Activated CD8-positive, alpha-beta memory T cell treated with anti-CD3 and anti-CD28 coated beads, Interleukin-2, amount 50 U/mL, for 1 hour (primary cell): ENCODE results near the gene GYS2.

ENCODE experiments used
- DNase-seq: peaks from one replicate; pipeline ENCODE4 v3.0.0-alpha.2; 2020; ENCODE audit errors: extremely low read depth

The GYS2 gene

GRCh38 chr12:21502872-21503271, 101.8 kb downstream of the GYS2 start:
- no peak for DNase-seq

DNA sequence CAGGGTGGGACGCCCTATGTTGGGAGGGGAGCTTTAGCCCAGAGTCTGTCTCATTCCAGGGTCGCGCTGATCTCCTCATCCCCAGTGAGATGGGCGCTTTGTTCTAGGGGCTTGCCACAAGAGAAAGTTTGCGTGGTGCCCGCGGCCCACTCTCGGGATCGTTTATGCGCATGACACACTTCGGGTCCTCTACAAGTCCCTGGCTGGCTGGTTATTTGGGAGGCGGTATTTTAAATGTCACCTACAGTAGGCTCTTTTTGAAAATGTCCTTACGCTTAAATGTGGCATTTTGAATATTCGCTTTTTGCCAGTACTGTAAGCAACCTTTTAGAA, 102.5 kb downstream of the GYS2 start:
- DNase-seq: peak; percentile 5

DNA sequence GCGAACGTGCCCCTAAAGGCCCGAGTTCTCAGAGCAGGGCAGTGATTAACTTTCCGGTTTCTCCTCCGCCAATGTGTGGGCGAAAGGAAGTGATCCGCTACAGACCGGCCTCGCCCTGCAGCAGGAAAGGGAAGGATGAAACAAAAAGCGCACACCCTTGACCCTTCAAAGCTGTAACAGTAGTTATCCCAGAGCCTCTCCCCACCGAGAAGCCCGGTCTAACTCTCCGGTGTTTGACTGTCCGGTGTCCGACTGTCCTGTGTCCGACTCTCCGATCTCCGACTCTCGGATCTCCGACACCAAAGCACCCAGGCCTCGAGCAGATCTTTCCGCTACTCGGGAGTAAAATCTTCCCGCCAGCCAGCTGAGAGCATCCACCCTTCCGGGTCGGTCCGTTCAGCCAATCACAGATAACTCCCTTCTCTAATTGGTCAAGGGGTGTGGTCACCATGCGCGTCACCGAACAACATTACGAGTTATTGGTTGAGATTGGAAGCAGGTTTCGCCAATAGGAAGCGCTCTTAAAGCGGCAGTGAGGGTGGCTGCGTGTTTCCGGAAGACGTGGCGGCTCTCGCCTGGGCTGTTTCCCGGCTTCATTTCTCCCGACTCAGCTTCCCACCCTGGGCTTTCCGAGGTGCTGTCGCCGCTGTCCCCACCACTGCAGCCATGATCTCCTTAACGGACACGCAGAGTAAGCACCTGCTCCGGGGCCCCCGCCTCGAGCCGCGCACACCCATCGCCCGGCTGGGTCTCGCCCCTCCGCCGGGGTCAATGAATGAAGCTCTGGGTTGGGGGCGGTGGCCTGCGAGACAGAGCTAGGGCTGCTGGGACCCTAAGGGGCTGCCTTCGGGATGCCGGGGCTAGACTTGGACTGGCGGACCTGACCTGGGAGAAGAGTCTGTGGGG, 103.1 kb downstream of the GYS2 start, which contains the start of the genes GOLT1B and RECQL:
GOLT1B (plus strand) TSS at position 532 of the 906 bp plus-strand sequence; CDS start at position 667, 135 bp downstream.
RECQL (minus strand) TSS at position 378 of the 906 bp plus-strand sequence. CDS start 2,065 bp downstream, outside the sequence.
- peak; percentile 83 for DNase-seq

DNA sequence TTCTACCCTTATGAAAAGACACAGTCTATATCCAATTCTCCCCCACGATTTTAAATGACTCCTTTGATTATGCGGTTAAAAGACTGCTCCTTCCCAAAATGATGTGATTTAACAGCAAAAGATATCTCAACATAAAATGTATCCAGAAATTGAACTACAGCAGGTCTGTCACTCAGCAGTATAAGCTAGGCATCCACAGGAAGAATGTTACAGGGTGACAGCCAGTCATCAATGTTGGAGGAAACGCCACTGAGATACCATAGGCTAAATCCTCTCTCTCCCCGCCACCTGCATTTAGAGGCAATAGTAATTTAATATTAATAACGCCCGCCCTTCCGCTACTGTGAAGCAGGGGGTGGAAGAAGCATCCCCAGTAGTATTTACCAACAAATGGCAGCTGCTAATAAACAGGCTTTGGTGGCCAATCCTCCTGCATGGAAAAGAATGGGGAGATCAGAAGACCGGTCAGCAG, 103.8 kb downstream of the GYS2 start:
- no peak for DNase-seq

- DNase-seq: no peak
Observed at GRCh38 chr12:21499765-21500164, 104.9 kb downstream of the GYS2 start.
